Neural cell (in vitro differentiated cells): ENCODE data around the gene COL15A1.

Experiments
- EP300 ChIP-seq: fragments of 450-650 bp; conservative IDR thresholded peaks from 2 replicates; pipeline ENCODE4 v1.6.1; 2014; ENCODE audit warnings: antibody characterized with exemption, mild to moderate bottlenecking, moderate library complexity; ENCODE audit not compliant: poor library complexity, severe bottlenecking
- EZH2 ChIP-seq: fragments of 200-600, 300-800 bp; shearing (Covaris generic), sonication (generic); IDR thresholded peaks from 2 replicates; pipeline ENCODE4 v1.6.1; 2014; ENCODE audit warnings: antibody characterized with exemption, low read length, borderline replicate concordance, mild to moderate bottlenecking; ENCODE audit not compliant: insufficient read depth, poor library complexity, severe bottlenecking
- RAD21 ChIP-seq: fragments of 450-650 bp; conservative IDR thresholded peaks from 2 replicates; pipeline ENCODE4 v1.6.1; 2014; ENCODE audit warnings: antibody characterized with exemption, mild to moderate bottlenecking, moderate library complexity
- TAF1 ChIP-seq: IDR thresholded peaks from 2 replicates; pipeline ENCODE4 v1.6.1; 2012; ENCODE audit warnings: low read depth
- TF ChIP-seq, protein P1 (sequence below): fragments of 450-650 bp; IDR thresholded peaks from 2 replicates; pipeline ENCODE4 v1.5.1; 2014; ENCODE audit warnings: antibody characterized with exemption, mild to moderate bottlenecking, moderate library complexity; ENCODE audit not compliant: poor library complexity, severe bottlenecking
- TF ChIP-seq, protein P2 (sequence below): IDR thresholded peaks from 2 replicates; pipeline ENCODE4 v1.6.1; 2012; ENCODE audit warnings: borderline replicate concordance

DNA sequence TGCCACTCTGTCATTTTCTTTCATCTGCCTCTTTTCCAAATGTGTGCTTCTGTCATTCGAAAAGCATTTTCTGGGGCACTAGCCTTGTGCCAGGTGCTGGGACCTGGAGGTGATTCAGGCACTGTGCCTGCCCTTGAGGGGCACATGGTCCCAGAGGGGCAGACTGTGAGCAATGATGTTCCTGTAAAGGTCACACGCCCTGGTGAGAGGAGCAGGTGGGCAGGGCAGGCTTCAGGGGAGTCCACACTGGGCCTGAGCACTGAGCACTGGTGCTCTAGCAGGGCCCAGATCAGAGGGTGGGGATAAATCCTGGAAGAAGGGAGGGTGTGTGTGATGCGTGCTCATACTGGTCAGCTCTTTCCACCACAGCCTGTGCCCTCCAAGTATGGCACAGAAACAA is 77.8 kb downstream of the COL15A1 start:
- TF ChIP-seq, protein P1, sequence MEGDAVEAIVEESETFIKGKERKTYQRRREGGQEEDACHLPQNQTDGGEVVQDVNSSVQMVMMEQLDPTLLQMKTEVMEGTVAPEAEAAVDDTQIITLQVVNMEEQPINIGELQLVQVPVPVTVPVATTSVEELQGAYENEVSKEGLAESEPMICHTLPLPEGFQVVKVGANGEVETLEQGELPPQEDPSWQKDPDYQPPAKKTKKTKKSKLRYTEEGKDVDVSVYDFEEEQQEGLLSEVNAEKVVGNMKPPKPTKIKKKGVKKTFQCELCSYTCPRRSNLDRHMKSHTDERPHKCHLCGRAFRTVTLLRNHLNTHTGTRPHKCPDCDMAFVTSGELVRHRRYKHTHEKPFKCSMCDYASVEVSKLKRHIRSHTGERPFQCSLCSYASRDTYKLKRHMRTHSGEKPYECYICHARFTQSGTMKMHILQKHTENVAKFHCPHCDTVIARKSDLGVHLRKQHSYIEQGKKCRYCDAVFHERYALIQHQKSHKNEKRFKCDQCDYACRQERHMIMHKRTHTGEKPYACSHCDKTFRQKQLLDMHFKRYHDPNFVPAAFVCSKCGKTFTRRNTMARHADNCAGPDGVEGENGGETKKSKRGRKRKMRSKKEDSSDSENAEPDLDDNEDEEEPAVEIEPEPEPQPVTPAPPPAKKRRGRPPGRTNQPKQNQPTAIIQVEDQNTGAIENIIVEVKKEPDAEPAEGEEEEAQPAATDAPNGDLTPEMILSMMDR: no peak
- TF ChIP-seq EZH2: no peak
- no peak for TF ChIP-seq TAF1
- TF ChIP-seq EP300: no peak
- TF ChIP-seq, protein P2, sequence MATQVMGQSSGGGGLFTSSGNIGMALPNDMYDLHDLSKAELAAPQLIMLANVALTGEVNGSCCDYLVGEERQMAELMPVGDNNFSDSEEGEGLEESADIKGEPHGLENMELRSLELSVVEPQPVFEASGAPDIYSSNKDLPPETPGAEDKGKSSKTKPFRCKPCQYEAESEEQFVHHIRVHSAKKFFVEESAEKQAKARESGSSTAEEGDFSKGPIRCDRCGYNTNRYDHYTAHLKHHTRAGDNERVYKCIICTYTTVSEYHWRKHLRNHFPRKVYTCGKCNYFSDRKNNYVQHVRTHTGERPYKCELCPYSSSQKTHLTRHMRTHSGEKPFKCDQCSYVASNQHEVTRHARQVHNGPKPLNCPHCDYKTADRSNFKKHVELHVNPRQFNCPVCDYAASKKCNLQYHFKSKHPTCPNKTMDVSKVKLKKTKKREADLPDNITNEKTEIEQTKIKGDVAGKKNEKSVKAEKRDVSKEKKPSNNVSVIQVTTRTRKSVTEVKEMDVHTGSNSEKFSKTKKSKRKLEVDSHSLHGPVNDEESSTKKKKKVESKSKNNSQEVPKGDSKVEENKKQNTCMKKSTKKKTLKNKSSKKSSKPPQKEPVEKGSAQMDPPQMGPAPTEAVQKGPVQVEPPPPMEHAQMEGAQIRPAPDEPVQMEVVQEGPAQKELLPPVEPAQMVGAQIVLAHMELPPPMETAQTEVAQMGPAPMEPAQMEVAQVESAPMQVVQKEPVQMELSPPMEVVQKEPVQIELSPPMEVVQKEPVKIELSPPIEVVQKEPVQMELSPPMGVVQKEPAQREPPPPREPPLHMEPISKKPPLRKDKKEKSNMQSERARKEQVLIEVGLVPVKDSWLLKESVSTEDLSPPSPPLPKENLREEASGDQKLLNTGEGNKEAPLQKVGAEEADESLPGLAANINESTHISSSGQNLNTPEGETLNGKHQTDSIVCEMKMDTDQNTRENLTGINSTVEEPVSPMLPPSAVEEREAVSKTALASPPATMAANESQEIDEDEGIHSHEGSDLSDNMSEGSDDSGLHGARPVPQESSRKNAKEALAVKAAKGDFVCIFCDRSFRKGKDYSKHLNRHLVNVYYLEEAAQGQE: no peak
- TF ChIP-seq RAD21: no peak
